Ovary (tissue), 3 donors: ENCODE measurements around the gene AP2B1.

ENCODE experiments used
- POLR2A ChIP-seq: fragments of 450-650 bp; IDR thresholded peaks from one replicate; pipeline ENCODE4 v1.6.1; 2017; ENCODE audit warnings: antibody characterized with exemption, mild to moderate bottlenecking, moderate library complexity
- TF ChIP-seq, protein P1 (sequence below), 3 donors: fragments of 450-650 bp in 2 of 3; fragments of 200-600 bp in 1 of 3; IDR thresholded peaks; one replicate each; pipeline versions ENCODE4 v1.5.1 to v1.8.0; 2016 to 2022; ENCODE audit warnings: antibody characterized with exemption in 3 of 3, mild to moderate bottlenecking in 1 of 3
- donor health status: DM: no; HTN: no; CAD: no.

DNA sequence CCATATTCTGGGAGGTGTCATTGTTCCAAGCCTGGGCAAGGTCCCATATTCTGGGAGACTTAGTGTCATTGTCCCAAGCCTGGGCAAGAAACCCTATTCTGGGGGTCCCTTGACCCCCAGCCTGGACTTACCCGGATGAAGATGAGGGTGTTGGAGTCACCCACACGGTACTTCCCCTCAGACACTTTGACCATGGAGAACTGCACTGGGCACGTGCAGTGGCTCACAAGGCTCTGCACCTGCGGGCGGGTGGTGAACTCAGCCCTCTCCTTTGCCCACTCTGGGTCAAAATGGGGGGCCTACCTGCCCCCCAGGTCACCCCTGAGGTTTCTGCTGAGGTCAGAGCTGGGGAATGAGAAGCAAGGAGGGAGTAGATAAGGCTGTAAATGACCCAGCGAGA is 161.9 kb downstream of the AP2B1 start:
- TF ChIP-seq, protein P1, sequence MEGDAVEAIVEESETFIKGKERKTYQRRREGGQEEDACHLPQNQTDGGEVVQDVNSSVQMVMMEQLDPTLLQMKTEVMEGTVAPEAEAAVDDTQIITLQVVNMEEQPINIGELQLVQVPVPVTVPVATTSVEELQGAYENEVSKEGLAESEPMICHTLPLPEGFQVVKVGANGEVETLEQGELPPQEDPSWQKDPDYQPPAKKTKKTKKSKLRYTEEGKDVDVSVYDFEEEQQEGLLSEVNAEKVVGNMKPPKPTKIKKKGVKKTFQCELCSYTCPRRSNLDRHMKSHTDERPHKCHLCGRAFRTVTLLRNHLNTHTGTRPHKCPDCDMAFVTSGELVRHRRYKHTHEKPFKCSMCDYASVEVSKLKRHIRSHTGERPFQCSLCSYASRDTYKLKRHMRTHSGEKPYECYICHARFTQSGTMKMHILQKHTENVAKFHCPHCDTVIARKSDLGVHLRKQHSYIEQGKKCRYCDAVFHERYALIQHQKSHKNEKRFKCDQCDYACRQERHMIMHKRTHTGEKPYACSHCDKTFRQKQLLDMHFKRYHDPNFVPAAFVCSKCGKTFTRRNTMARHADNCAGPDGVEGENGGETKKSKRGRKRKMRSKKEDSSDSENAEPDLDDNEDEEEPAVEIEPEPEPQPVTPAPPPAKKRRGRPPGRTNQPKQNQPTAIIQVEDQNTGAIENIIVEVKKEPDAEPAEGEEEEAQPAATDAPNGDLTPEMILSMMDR (IDR thresholded peaks at IDR 0.05): no peak
- TF ChIP-seq POLR2A: no peak
